Fibroblast of lung (primary cell): ENCODE results near the gene DCHS2. TPM values are rescaled to one million over a fixed set of nuclear protein-coding genes. Genes with fewer than 3 reads are reported as not detected.

Source experiments
- DNase-seq, 2 donors: peaks; one replicate each; pipeline versions ENCODE4 v3.0.0 to v3.0.0-alpha.2; 2010; ENCODE audit warnings: low read depth in 2 of 2
- H2AFZ ChIP-seq: 2 replicates; pipeline ENCODE4 v1.5.1; 2012; ENCODE audit warnings: low read length, control low read depth, inconsistent platforms
- H3K27ac ChIP-seq: 2 replicates; pipeline ENCODE4 v1.5.1; 2011; ENCODE audit warnings: low read length, control low read depth; ENCODE audit not compliant: insufficient read depth
- H3K27me3 ChIP-seq: 2 replicates; pipeline ENCODE4 v1.5.1; 2011; ENCODE audit warnings: mild to moderate bottlenecking, low read length; ENCODE audit not compliant: control insufficient read depth, insufficient read depth
- H3K36me3 ChIP-seq: 2 replicates; pipeline ENCODE4 v1.5.1; 2011; ENCODE audit warnings: low read length; ENCODE audit not compliant: control insufficient read depth, insufficient read depth
- H3K4me1 ChIP-seq: 2 replicates; pipeline ENCODE4 v1.5.1; 2011; ENCODE audit warnings: low read length; ENCODE audit not compliant: control insufficient read depth, insufficient read depth; ENCODE audit errors: extremely low read depth
- H3K4me2 ChIP-seq: 2 replicates; pipeline ENCODE4 v1.5.1; 2011; ENCODE audit warnings: low read length, control low read depth; ENCODE audit not compliant: insufficient read depth; ENCODE audit errors: extremely low read depth
- H3K4me3 ChIP-seq, 4 experiments: fragments of 200-600 bp in 1 of 4; sonication (generic) in 1 of 4; replicated peaks in 1 of 4; 2 replicates each; pipeline ENCODE4 v1.5.1; 2011 to 2016; ENCODE audit warnings: low read length in 4 of 4, low read depth in 3 of 4, mild to moderate bottlenecking in 3 of 4, control low read depth in 2 of 4, inconsistent platforms in 1 of 4, mixed read lengths in 1 of 4; ENCODE audit not compliant: insufficient read depth in 1 of 4; ENCODE audit errors: control extremely low read depth in 1 of 4
- H3K79me2 ChIP-seq: 2 replicates; pipeline ENCODE4 v1.5.1; 2012; ENCODE audit warnings: mild to moderate bottlenecking, low read length, inconsistent platforms; ENCODE audit not compliant: control insufficient read depth, insufficient read depth
- H3K9ac ChIP-seq: 2 replicates; pipeline ENCODE4 v1.5.1; 2011; ENCODE audit warnings: mild to moderate bottlenecking, low read length, control low read depth; ENCODE audit not compliant: insufficient read depth
- H3K9me3 ChIP-seq: 2 replicates; pipeline ENCODE4 v1.5.1; 2012; ENCODE audit warnings: low read depth, low read length; ENCODE audit not compliant: control insufficient read depth, insufficient read depth
- H4K20me1 ChIP-seq: 2 replicates; pipeline ENCODE4 v1.5.1; 2011; ENCODE audit warnings: low read length; ENCODE audit not compliant: control insufficient read depth, insufficient read depth; ENCODE audit errors: extremely low read depth
- CTCF ChIP-seq, 2 donors: IDR thresholded peaks in 1 of 2; conservative IDR thresholded peaks in 1 of 2; 1 replicate in 1 of 2; 2 replicates in 1 of 2; pipeline ENCODE4 v1.5.1; 2011 to 2012; ENCODE audit warnings: low read length in 2 of 2, control low read depth in 1 of 2, inconsistent platforms in 1 of 2, low read depth in 1 of 2, mild to moderate bottlenecking in 1 of 2
- EZH2 ChIP-seq: IDR thresholded peaks from 2 replicates; pipeline ENCODE4 v1.5.1; 2012; ENCODE audit warnings: low read length, control low read depth, mild to moderate bottlenecking; ENCODE audit errors: missing control alignments
- polyA plus RNA-seq, 2 donors: library from polyadenylated mRNA; depleted of rRNA in 1 of 2; stranded (reverse) in 1 of 2; unstranded in 1 of 2; fragments of >200 nt; gene quantifications; 2 replicates each; pipeline ENCODE4 v1.2.1, GENCODE V29; 2011 to 2012; ENCODE audit warnings: missing spikeins in 1 of 2
- total RNA-seq: library from RNA; depleted of rRNA; stranded (reverse); fragments of >200 nt; gene quantifications from 2 replicates; pipeline ENCODE4 v1.2.1, GENCODE V29; 2014

Gene DCHS2
- total and polyA plus RNA-seq, 2 donors (not counting 1 experiment from before 2014, with no cell fraction given) = not detected

DNA sequence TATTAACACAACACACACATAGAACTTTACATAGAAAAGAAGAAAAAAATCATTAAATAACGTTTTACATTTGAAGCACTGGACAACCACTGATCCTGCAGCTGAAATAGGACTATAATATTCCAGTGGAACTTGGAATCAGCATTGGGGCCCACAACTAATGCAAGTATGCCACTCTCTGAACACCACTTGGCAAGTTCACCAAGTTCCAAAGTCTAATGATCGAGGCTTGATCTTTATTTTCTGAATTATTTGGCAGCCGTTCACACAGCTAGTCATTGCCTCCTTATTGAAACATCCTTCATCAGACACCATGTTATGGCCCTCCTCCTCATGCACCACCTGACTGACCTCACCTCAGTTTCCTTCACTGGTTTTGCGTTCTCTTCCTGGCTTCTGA lies 107.6 kb downstream of the DCHS2 start:
- Histone ChIP-seq H3K4me1 (no peaks in the 10 kb centered on the region), H2AFZ (no peak overlapping the region), H3K79me2 (no peaks in the 10 kb centered on the region), H4K20me1 (no peaks in the 10 kb centered on the region), H3K9ac (no peak overlapping the region), H3K36me3 (no peaks in the 10 kb centered on the region), H3K4me2 (no peak overlapping the region), H3K9me3 (no peaks in the 10 kb centered on the region), H3K4me3 (no peak overlapping the region), H3K27me3 (no peaks in the 10 kb centered on the region), H3K27ac (no peak overlapping the region)
- DNase-seq = no peak
- TF ChIP-seq CTCF (conservative IDR thresholded peaks at IDR 0.05 in 1 of 2, IDR thresholded peaks at IDR 0.05 in 1 of 2; ENCODE audit: low read depth in 1 of 2, low read length in 2 of 2) (no peak), EZH2 (no peak)

DNA sequence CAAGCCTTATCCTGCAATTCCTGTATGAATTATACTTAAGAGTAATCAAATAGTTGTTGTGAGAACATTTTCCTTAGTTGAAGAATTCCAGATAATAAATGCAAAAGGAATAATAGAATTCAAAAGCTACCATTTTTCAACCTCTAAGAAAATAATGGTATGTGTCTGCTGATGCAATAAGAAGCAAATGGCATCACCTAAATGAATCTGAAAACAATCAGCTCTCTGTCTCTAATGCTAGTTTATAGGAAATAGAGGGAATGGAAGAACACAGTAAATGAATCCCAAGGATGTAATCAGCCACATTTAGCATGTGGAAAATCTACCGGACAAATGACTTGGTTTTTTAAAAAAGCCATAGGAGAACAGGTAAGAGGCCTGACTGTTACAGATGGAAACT lies 115.1 kb downstream of the DCHS2 start:
- H3K4me3 ChIP-seq = no peak overlapping the region
- H3K27ac ChIP-seq = no peak overlapping the region
- no peak for DNase-seq
- no peak overlapping the region for H3K4me2 ChIP-seq
- H3K27me3 ChIP-seq = no peaks in the 10 kb centered on the region
- no peaks in the 10 kb centered on the region for H4K20me1 ChIP-seq
- H3K36me3 ChIP-seq = no peaks in the 10 kb centered on the region
- TF ChIP-seq EZH2 = no peak
- TF ChIP-seq CTCF (conservative IDR thresholded peaks at IDR 0.05 in 1 of 2, IDR thresholded peaks at IDR 0.05 in 1 of 2; ENCODE audit: low read depth in 1 of 2, low read length in 2 of 2) = no peak
- H3K9ac ChIP-seq = no peak overlapping the region
- no peaks in the 10 kb centered on the region for H3K79me2 ChIP-seq
- H2AFZ ChIP-seq = no peak overlapping the region
- no peaks in the 10 kb centered on the region for H3K9me3 ChIP-seq
- no peaks in the 10 kb centered on the region for H3K4me1 ChIP-seq

- no peak overlapping the region for H2AFZ ChIP-seq
- TF ChIP-seq EZH2 (no peak), CTCF (conservative IDR thresholded peaks at IDR 0.05 in 1 of 2, IDR thresholded peaks at IDR 0.05 in 1 of 2; ENCODE audit: low read depth in 1 of 2, low read length in 2 of 2) (no peak)
- H3K36me3 ChIP-seq = no peaks in the 10 kb centered on the region
- H3K4me1 ChIP-seq = no peaks in the 10 kb centered on the region
- no peaks in the 10 kb centered on the region for H3K79me2 ChIP-seq
- DNase-seq = no peak
- H3K27me3 ChIP-seq = no peaks in the 10 kb centered on the region
- H3K9ac ChIP-seq = no peak overlapping the region
- H4K20me1 ChIP-seq = no peaks in the 10 kb centered on the region
- H3K4me3 ChIP-seq = no peak overlapping the region
- H3K4me2 ChIP-seq = no peak overlapping the region
- no peaks in the 10 kb centered on the region for H3K9me3 ChIP-seq
- no peak overlapping the region for H3K27ac ChIP-seq
Observed at GRCh38 chr4:154368060-154368459, 123.5 kb downstream of the DCHS2 start.
